ENCODE data around the gene C6orf47. TPM values are rescaled to one million over a fixed set of nuclear protein-coding genes. Genes with fewer than 3 reads are reported as not detected.
A peak's percentile ranks its signal among the peaks of the same experiment; 100 is the strongest.

Gene C6orf47
- total RNA-seq, 1 experiment from 2014 or later = 13.8 TPM

- no peaks in the 10 kb centered on the region for H3K9me2 ChIP-seq (replicated peaks; ENCODE audit: insufficient read depth, low read length)
- H2AFZ ChIP-seq (ENCODE audit: low read length) = peak overlapping the region; percentile 53; the same call in 1 of the 2 replicates
- H3K9me3 ChIP-seq (ENCODE audit: low read length) = no peaks in the 10 kb centered on the region
- H3K27me3 ChIP-seq (ENCODE audit: low read length) = no peaks in the 10 kb centered on the region
- no peaks in the 10 kb centered on the region for H3K36me3 ChIP-seq (ENCODE audit: insufficient read depth, low read length)
- H3K27ac ChIP-seq (ENCODE audit: low read length) = no peak overlapping the region
- no peaks in the 10 kb centered on the region for H3K79me2 ChIP-seq (ENCODE audit: low read length)
- H3K4me2 ChIP-seq (ENCODE audit: low read depth, low read length, poor library complexity, severe bottlenecking) = no peak overlapping the region
- H4K20me1 ChIP-seq (ENCODE audit: insufficient read depth, low read depth, low read length) = no peaks in the 10 kb centered on the region
- H3K4me3 ChIP-seq (ENCODE audit: low read length) = no peak overlapping the region
- peak overlapping the region; percentile 42 for H3K9ac ChIP-seq (ENCODE audit: low read length)
- H3K4me1 ChIP-seq (ENCODE audit: low read length) = peaks cover 25% of the 10 kb centered on the region
- DNase-seq = no peak
Observed at GRCh38 chr6:31614075-31614619, 46.4 kb downstream of the C6orf47 start.

GRCh38 chr6:31610968-31611367, 49.6 kb downstream of the C6orf47 start:
- Histone ChIP-seq H3K27me3 (ENCODE audit: low read length) (no peaks in the 10 kb centered on the region), H3K9me3 (ENCODE audit: low read length) (no peaks in the 10 kb centered on the region), H3K4me2 (ENCODE audit: low read depth, low read length, poor library complexity, severe bottlenecking) (no peak overlapping the region), H2AFZ (ENCODE audit: low read length) (no peak overlapping the region), H3K4me3 (ENCODE audit: low read length) (no peak overlapping the region), H3K79me2 (ENCODE audit: low read length) (no peaks in the 10 kb centered on the region), H4K20me1 (ENCODE audit: insufficient read depth, low read depth, low read length) (no peaks in the 10 kb centered on the region), H3K27ac (ENCODE audit: low read length) (no peak overlapping the region), H3K36me3 (ENCODE audit: insufficient read depth, low read length) (no peaks in the 10 kb centered on the region), H3K9me2 (replicated peaks; ENCODE audit: insufficient read depth, low read length) (no peaks in the 10 kb centered on the region), H3K9ac (ENCODE audit: low read length) (no peak overlapping the region), H3K4me1 (ENCODE audit: low read length) (peaks cover 24% of the 10 kb centered on the region)
- peak; percentile 24 for DNase-seq

GRCh38 chr6:31609519-31610406, 50.8 kb downstream of the C6orf47 start:
- no peak overlapping the region for H3K4me2 ChIP-seq (ENCODE audit: low read depth, low read length, poor library complexity, severe bottlenecking)
- no peak overlapping the region for H3K9ac ChIP-seq (ENCODE audit: low read length)
- no peaks in the 10 kb centered on the region for H3K9me3 ChIP-seq (ENCODE audit: low read length)
- H3K79me2 ChIP-seq (ENCODE audit: low read length) = no peaks in the 10 kb centered on the region
- H4K20me1 ChIP-seq (ENCODE audit: insufficient read depth, low read depth, low read length) = no peaks in the 10 kb centered on the region
- no peak overlapping the region for H2AFZ ChIP-seq (ENCODE audit: low read length)
- H3K36me3 ChIP-seq (ENCODE audit: insufficient read depth, low read length) = no peaks in the 10 kb centered on the region
- no peaks in the 10 kb centered on the region for H3K27me3 ChIP-seq (ENCODE audit: low read length)
- H3K4me1 ChIP-seq (ENCODE audit: low read length) = peaks cover 12% of the 10 kb centered on the region
- no peak overlapping the region for H3K27ac ChIP-seq (ENCODE audit: low read length)
- DNase-seq = no peak
- H3K4me3 ChIP-seq (ENCODE audit: low read length) = no peak overlapping the region
- no peaks in the 10 kb centered on the region for H3K9me2 ChIP-seq (replicated peaks; ENCODE audit: insufficient read depth, low read length)

Small RNA genes within 50 kb of the gene (small RNA-seq; reads per million reads assigned to genes)
- not detected for gene MIR4646
- not detected for gene MIR6832
- gene RF00019 = not detected
- gene SNORA38 = 29.1 reads per million, percentile 98 among the genes with 10 or more reads in this experiment
- gene UQCRHP1 = not detected

Other genes starting within 250 kb of the C6orf47 start
- gene MICB, start 162.6 kb downstream of the C6orf47 start, total RNA-seq (2014; rRNA removed; shearing (Covaris generic); ENCODE audit: low replicate concordance) = 13.2 and 15.7 TPM in 2 replicates
- not detected in 2 replicates for gene MCCD1, start 131.8 kb downstream of the C6orf47 start, total RNA-seq (2014; rRNA removed; shearing (Covaris generic); ENCODE audit: low replicate concordance)
- gene DDX39B, start 118.8 kb downstream of the C6orf47 start, total RNA-seq (2014; rRNA removed; shearing (Covaris generic); ENCODE audit: low replicate concordance) = 412 and 561 TPM in 2 replicates
- gene ATP6V1G2, start 114.2 kb downstream of the C6orf47 start, total RNA-seq (2014; rRNA removed; shearing (Covaris generic); ENCODE audit: low replicate concordance) = 15.2 and 34.9 TPM in 2 replicates
- gene NFKBIL1, start 113.2 kb downstream of the C6orf47 start, total RNA-seq (2014; rRNA removed; shearing (Covaris generic); ENCODE audit: low replicate concordance) = 21.8 and 46.1 TPM in 2 replicates
- gene LTA, start 88.5 kb downstream of the C6orf47 start, total RNA-seq (2014; rRNA removed; shearing (Covaris generic); ENCODE audit: low replicate concordance) = 71.1 and 128 TPM in 2 replicates
- gene TNF, start 85.2 kb downstream of the C6orf47 start, total RNA-seq (2014; rRNA removed; shearing (Covaris generic); ENCODE audit: low replicate concordance) = 223 and 233 TPM in 2 replicates
- gene LTB, start 78.4 kb downstream of the C6orf47 start, total RNA-seq (2014; rRNA removed; shearing (Covaris generic); ENCODE audit: low replicate concordance) = 74.1 and 241 TPM in 2 replicates
- gene LST1, start 74.5 kb downstream of the C6orf47 start, total RNA-seq (2014; rRNA removed; shearing (Covaris generic); ENCODE audit: low replicate concordance) = 5.1 and 6.6 TPM in 2 replicates
- gene NCR3, start 67.8 kb downstream of the C6orf47 start, total RNA-seq (2014; rRNA removed; shearing (Covaris generic); ENCODE audit: low replicate concordance) = not detected in 2 replicates
- 0.76 TPM in 1 of 2 replicates, not detected in the other for gene AIF1, start 45.5 kb downstream of the C6orf47 start, total RNA-seq (2014; rRNA removed; shearing (Covaris generic); ENCODE audit: low replicate concordance)
- 123 and 147 TPM in 2 replicates for gene PRRC2A, start 40.1 kb downstream of the C6orf47 start, total RNA-seq (2014; rRNA removed; shearing (Covaris generic); ENCODE audit: low replicate concordance)
- gene BAG6, start 8.1 kb downstream of the C6orf47 start, total RNA-seq (2014; rRNA removed; shearing (Covaris generic); ENCODE audit: low replicate concordance) = 145 and 229 TPM in 2 replicates
- 6.7 and 7.6 TPM in 2 replicates for gene APOM, start 4.9 kb downstream of the C6orf47 start, total RNA-seq (2014; rRNA removed; shearing (Covaris generic); ENCODE audit: low replicate concordance)
- 18.6 and 26.2 TPM in 2 replicates for gene GPANK1, start 4.2 kb upstream of the C6orf47 start, total RNA-seq (2014; rRNA removed; shearing (Covaris generic); ENCODE audit: low replicate concordance)
- gene CSNK2B, start 5.3 kb upstream of the C6orf47 start, total RNA-seq (2014; rRNA removed; shearing (Covaris generic); ENCODE audit: low replicate concordance) = 178 and 212 TPM in 2 replicates
- gene LY6G5B, start 9.2 kb upstream of the C6orf47 start, total RNA-seq (2014; rRNA removed; shearing (Covaris generic); ENCODE audit: low replicate concordance) = 3.4 and 7.3 TPM in 2 replicates
- gene LY6G5C, start 20.3 kb upstream of the C6orf47 start, total RNA-seq (2014; rRNA removed; shearing (Covaris generic); ENCODE audit: low replicate concordance) = 0.51 TPM in 1 of 2 replicates, not detected in the other
- 55.6 and 92.1 TPM in 2 replicates for gene ABHD16A, start 42.5 kb upstream of the C6orf47 start, total RNA-seq (2014; rRNA removed; shearing (Covaris generic); ENCODE audit: low replicate concordance)
- gene LY6G6F, start 46.1 kb upstream of the C6orf47 start, total RNA-seq (2014; rRNA removed; shearing (Covaris generic); ENCODE audit: low replicate concordance) = not detected in 2 replicates
- gene LY6G6D, start 54.6 kb upstream of the C6orf47 start, total RNA-seq (2014; rRNA removed; shearing (Covaris generic); ENCODE audit: low replicate concordance) = not detected in 2 replicates
- not detected in 2 replicates for gene LY6G6C, start 61.0 kb upstream of the C6orf47 start, total RNA-seq (2014; rRNA removed; shearing (Covaris generic); ENCODE audit: low replicate concordance)
- not detected in 2 replicates for gene MPIG6B, start 62.6 kb upstream of the C6orf47 start, total RNA-seq (2014; rRNA removed; shearing (Covaris generic); ENCODE audit: low replicate concordance)
- 13.3 and 24.0 TPM in 2 replicates for gene DDAH2, start 68.5 kb upstream of the C6orf47 start, total RNA-seq (2014; rRNA removed; shearing (Covaris generic); ENCODE audit: low replicate concordance)
- gene CLIC1, start 75.8 kb upstream of the C6orf47 start, total RNA-seq (2014; rRNA removed; shearing (Covaris generic); ENCODE audit: low replicate concordance) = 385 and 405 TPM in 2 replicates
- gene MSH5, start 79.2 kb upstream of the C6orf47 start, total RNA-seq (2014; rRNA removed; shearing (Covaris generic); ENCODE audit: low replicate concordance) = 30.5 and 58.4 TPM in 2 replicates
- gene SAPCD1, start 101.9 kb upstream of the C6orf47 start, total RNA-seq (2014; rRNA removed; shearing (Covaris generic); ENCODE audit: low replicate concordance) = 1.8 and 14.0 TPM in 2 replicates
- 0.29 and 0.34 TPM in 2 replicates for gene VWA7, start 116.5 kb upstream of the C6orf47 start, total RNA-seq (2014; rRNA removed; shearing (Covaris generic); ENCODE audit: low replicate concordance)
- 38.0 and 43.0 TPM in 2 replicates for gene VARS1, start 135.0 kb upstream of the C6orf47 start, total RNA-seq (2014; rRNA removed; shearing (Covaris generic); ENCODE audit: low replicate concordance)
- gene LSM2, start 146.2 kb upstream of the C6orf47 start, total RNA-seq (2014; rRNA removed; shearing (Covaris generic); ENCODE audit: low replicate concordance) = 44.9 and 57.4 TPM in 2 replicates
- 0.72 TPM in 1 of 2 replicates, not detected in the other for gene HSPA1L, start 154.5 kb upstream of the C6orf47 start, total RNA-seq (2014; rRNA removed; shearing (Covaris generic); ENCODE audit: low replicate concordance)
- gene HSPA1A, start 154.8 kb upstream of the C6orf47 start, total RNA-seq (2014; rRNA removed; shearing (Covaris generic); ENCODE audit: low replicate concordance) = 0.32 TPM in 1 of 2 replicates, not detected in the other
- gene HSPA1B, start 167.0 kb upstream of the C6orf47 start, total RNA-seq (2014; rRNA removed; shearing (Covaris generic); ENCODE audit: low replicate concordance) = 78.6 and 143 TPM in 2 replicates
- 23.7 and 38.7 TPM in 2 replicates for gene NEU1, start 202.0 kb upstream of the C6orf47 start, total RNA-seq (2014; rRNA removed; shearing (Covaris generic); ENCODE audit: low replicate concordance)
- not detected in 2 replicates for gene SLC44A4, start 218.2 kb upstream of the C6orf47 start, total RNA-seq (2014; rRNA removed; shearing (Covaris generic); ENCODE audit: low replicate concordance)
- gene EHMT2, start 236.9 kb upstream of the C6orf47 start, total RNA-seq (2014; rRNA removed; shearing (Covaris generic); ENCODE audit: low replicate concordance) = 40.0 and 79.0 TPM in 2 replicates
- 13.3 and 26.3 TPM in 2 replicates for gene ZBTB12, start 241.3 kb upstream of the C6orf47 start, total RNA-seq (2014; rRNA removed; shearing (Covaris generic); ENCODE audit: low replicate concordance)